CD8-positive, alpha-beta memory T cell (primary cell): ENCODE data around the gene PPP3R1. TPM values are rescaled to one million over a fixed set of nuclear protein-coding genes. Genes with fewer than 3 reads are reported as not detected.

Experiments
- CTCF ChIA-PET: fragments of 350-600 bp; sonication (Branson Sonifier 250); formaldehyde crosslinking; loops from one replicate; lab custom pipeline; 2021; ENCODE audit warnings: antibody characterized with exemption; lab: Charles Lee
- POLR2A ChIA-PET: fragments of 350-600 bp; sonication (Branson Sonifier 250); formaldehyde crosslinking; loops from one replicate; lab custom pipeline; 2021; ENCODE audit warnings: antibody characterized with exemption; lab: Charles Lee
- DNase-seq, 5 donors: peaks; one replicate each; pipeline versions ENCODE4 v3.0.0 to v3.0.0-alpha.2; 2020 to 2022; ENCODE audit warnings: mixed read lengths in 1 of 5
- H3K27ac ChIP-seq: one replicate; pipeline ENCODE4 v1.7.0; 2013; ENCODE audit warnings: low read depth, mild to moderate bottlenecking, low read length, moderate library complexity
- H3K27me3 ChIP-seq: 2 replicates; pipeline ENCODE4 v1.7.0; 2013; ENCODE audit warnings: low read length, mild to moderate bottlenecking; ENCODE audit not compliant: insufficient read depth, poor library complexity, severe bottlenecking
- H3K36me3 ChIP-seq: 2 replicates; pipeline ENCODE4 v1.7.0; 2013; ENCODE audit warnings: mild to moderate bottlenecking, low read length, moderate library complexity; ENCODE audit not compliant: insufficient read depth
- H3K4me1 ChIP-seq: 2 replicates; pipeline ENCODE4 v1.7.0; 2013; ENCODE audit warnings: mild to moderate bottlenecking, low read length, moderate library complexity; ENCODE audit not compliant: insufficient read depth
- H3K4me3 ChIP-seq: 2 replicates; pipeline ENCODE4 v1.7.0; 2013; ENCODE audit warnings: mild to moderate bottlenecking, low read length
- H3K9me3 ChIP-seq: 2 replicates; pipeline ENCODE4 v1.7.0; 2013; ENCODE audit warnings: mild to moderate bottlenecking, low read length
- H3K27ac Mint-ChIP-seq, 8 donors: one replicate each; pipeline ENCODE4 v1.8.0; 2020 to 2021; ENCODE audit warnings: mixed read lengths in 8 of 8, mild to moderate bottlenecking in 6 of 8, inconsistent platforms in 3 of 8, moderate library complexity in 3 of 8
- H3K27me3 Mint-ChIP-seq, 2 donors: one replicate each; pipeline ENCODE4 v1.8.0; 2020 to 2021; ENCODE audit warnings: mixed read lengths in 2 of 2, mild to moderate bottlenecking in 1 of 2, moderate library complexity in 1 of 2
- H3K36me3 Mint-ChIP-seq, 3 donors: one replicate each; pipeline ENCODE4 v1.8.0; 2020 to 2021; ENCODE audit warnings: mixed read lengths in 3 of 3, inconsistent platforms in 1 of 3, mild to moderate bottlenecking in 1 of 3
- H3K4me1 Mint-ChIP-seq, 3 donors: one replicate each; pipeline ENCODE4 v1.8.0; 2020 to 2021; ENCODE audit warnings: mixed read lengths in 3 of 3, inconsistent platforms in 1 of 3, mild to moderate bottlenecking in 1 of 3
- H3K4me3 Mint-ChIP-seq, 7 donors: one replicate each; pipeline ENCODE4 v1.8.0; 2020 to 2021; ENCODE audit warnings: mixed read lengths in 7 of 7, mild to moderate bottlenecking in 6 of 7, moderate library complexity in 4 of 7, inconsistent platforms in 2 of 7
- H3K9me3 Mint-ChIP-seq, 5 donors: one replicate each; pipeline ENCODE4 v1.8.0; 2020 to 2022; ENCODE audit warnings: mixed read lengths in 5 of 5, mild to moderate bottlenecking in 3 of 5, moderate library complexity in 2 of 5, inconsistent platforms in 1 of 5
- polyA plus RNA-seq: library from polyadenylated mRNA; unstranded; fragments of 300-500 nt; fragmentation: Illumina TruSeq; gene quantifications from one replicate; pipeline ENCODE4 v1.2.3, GENCODE V29; 2021
- total RNA-seq, 2 experiments: library from RNA; stranded (reverse); gene quantifications; one replicate each; pipeline ENCODE4 v1.2.3, GENCODE V29; 2021

The PPP3R1 gene
- total and polyA plus RNA-seq, 3 experiments from 2014 or later, result 4.2 to 86.1 (median 85.0) TPM

- no peak overlapping the region for H3K4me3 ChIP-seq
- Mint-ChIP-seq H3K27me3 (peaks cover 14 to 40% of the 10 kb centered on the region in 2 donors), H3K27ac (no peak overlapping the region), H3K4me1 (peaks cover 0 to 7% (median 0%) of the 10 kb centered on the region in 3 donors), H3K9me3 (no peaks in the 10 kb centered on the region), H3K4me3 (no peak overlapping the region), H3K36me3 (no peaks in the 10 kb centered on the region)
- no peak overlapping the region for H3K27ac ChIP-seq
- no peaks in the 10 kb centered on the region for H3K36me3 ChIP-seq
- no peaks in the 10 kb centered on the region for H3K9me3 ChIP-seq
- ChIA-PET POLR2A (no interaction called here), CTCF (interaction anchor here (1.0 kb wide), 1 partner anchor 161 kb away, joined by 3 read pairs; no protein-coding TSS in a partner anchor)
- peaks cover 4% of the 10 kb centered on the region for H3K4me1 ChIP-seq
- H3K27me3 ChIP-seq, result peaks cover under 1% of the 10 kb centered on the region
- DNase-seq, result no peak
Observed at GRCh38 chr2:68280348-68280747, 28.0 kb upstream of the PPP3R1 start.

DNA sequence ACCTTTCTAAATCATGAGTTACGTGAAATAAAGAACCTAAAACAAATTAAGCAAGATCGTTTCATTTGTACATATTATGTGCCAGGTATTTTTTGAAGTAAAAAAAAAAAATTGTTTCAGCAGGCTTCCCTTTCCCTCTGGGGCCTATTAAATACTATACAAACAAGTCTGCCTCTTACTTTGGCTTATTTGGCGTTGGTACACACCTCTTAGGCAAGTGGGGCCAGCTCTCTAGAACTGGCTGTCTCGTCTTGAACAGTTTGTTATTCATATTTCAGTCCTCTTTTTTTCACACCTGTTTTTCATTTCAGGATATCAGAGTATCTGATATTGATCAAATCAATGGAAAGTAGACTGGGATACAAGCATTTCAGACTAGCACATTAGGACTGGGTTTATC, 27.4 kb upstream of the PPP3R1 start:
- Histone ChIP-seq H3K27ac (no peak overlapping the region), H3K4me1 (peaks cover 4% of the 10 kb centered on the region), H3K36me3 (no peaks in the 10 kb centered on the region), H3K27me3 (peaks cover 3% of the 10 kb centered on the region), H3K4me3 (no peak overlapping the region), H3K9me3 (no peaks in the 10 kb centered on the region)
- no peak for DNase-seq
- Mint-ChIP-seq H3K9me3 (no peaks in the 10 kb centered on the region), H3K27me3 (peaks cover 14 to 43% of the 10 kb centered on the region in 2 donors), H3K27ac (no peak overlapping the region), H3K36me3 (no peaks in the 10 kb centered on the region), H3K4me3 (no peak overlapping the region), H3K4me1 (peaks cover 0 to 7% (median 0%) of the 10 kb centered on the region in 3 donors)
- ChIA-PET POLR2A (no interaction called here), CTCF (no interaction called here)

DNA sequence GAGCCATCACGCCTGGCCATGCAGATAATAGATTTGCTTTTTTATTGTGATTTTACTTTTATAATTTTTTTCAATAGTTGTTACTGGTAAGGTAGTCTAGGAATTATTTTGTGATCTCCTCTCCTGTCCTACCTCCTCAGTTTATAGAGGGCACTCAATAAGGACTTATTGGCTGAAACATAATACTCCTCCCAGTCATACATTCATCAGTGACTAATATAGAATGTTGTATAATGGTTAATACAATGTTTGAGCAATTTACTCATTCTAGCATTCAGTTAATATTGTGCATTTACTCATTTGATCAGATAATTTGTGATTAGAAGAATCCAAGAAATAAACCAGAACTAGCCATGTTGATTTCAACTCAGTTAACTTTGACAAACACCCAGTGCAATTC, 25.8 kb upstream of the PPP3R1 start:
- no peak overlapping the region for H3K27ac ChIP-seq
- peaks cover 4% of the 10 kb centered on the region for H3K4me1 ChIP-seq
- POLR2A ChIA-PET, result no interaction called here
- H3K27me3 Mint-ChIP-seq, result peaks cover 10 to 45% of the 10 kb centered on the region in 2 donors
- no peak overlapping the region for H3K4me3 ChIP-seq
- no peak overlapping the region for H3K27ac Mint-ChIP-seq
- no peaks in the 10 kb centered on the region for H3K36me3 ChIP-seq
- no peaks in the 10 kb centered on the region for H3K36me3 Mint-ChIP-seq
- H3K4me3 Mint-ChIP-seq, result no peak overlapping the region
- CTCF ChIA-PET, result interaction anchor here (1.0 kb wide), 1 partner anchor 156 kb away, joined by 3 read pairs; no protein-coding TSS in a partner anchor
- no peak for DNase-seq
- H3K9me3 ChIP-seq, result no peaks in the 10 kb centered on the region
- peaks cover 0 to 7% (median 0%) of the 10 kb centered on the region in 3 donors for H3K4me1 Mint-ChIP-seq
- H3K9me3 Mint-ChIP-seq, result no peaks in the 10 kb centered on the region
- peaks cover 3% of the 10 kb centered on the region for H3K27me3 ChIP-seq

- Histone ChIP-seq H3K27me3 (peaks cover 3% of the 10 kb centered on the region), H3K36me3 (no peaks in the 10 kb centered on the region), H3K9me3 (no peaks in the 10 kb centered on the region), H3K27ac (no peak overlapping the region), H3K4me3 (no peak overlapping the region), H3K4me1 (no peaks in the 10 kb centered on the region)
- H3K9me3 Mint-ChIP-seq, result no peaks in the 10 kb centered on the region
- no peak for DNase-seq
- CTCF ChIA-PET, result interaction anchor here (0.8 to 2.5 kb wide), 3 partner anchors 9 to 152 kb away, joined by 3 to 8 read pairs (median 4); no protein-coding TSS in a partner anchor
- POLR2A ChIA-PET, result no interaction called here
- peaks cover 5 to 45% of the 10 kb centered on the region in 2 donors for H3K27me3 Mint-ChIP-seq
- no peaks in the 10 kb centered on the region for H3K4me1 Mint-ChIP-seq
- H3K36me3 Mint-ChIP-seq, result no peaks in the 10 kb centered on the region
- H3K4me3 Mint-ChIP-seq, result no peak overlapping the region
- H3K27ac Mint-ChIP-seq, result no peak overlapping the region
Observed at GRCh38 chr2:68274022-68274421, 21.7 kb upstream of the PPP3R1 start.

- Mint-ChIP-seq H3K27ac (no peak overlapping the region), H3K9me3 (no peaks in the 10 kb centered on the region), H3K36me3 (no peaks in the 10 kb centered on the region), H3K27me3 (peaks cover 7 to 39% of the 10 kb centered on the region in 2 donors), H3K4me1 (no peaks in the 10 kb centered on the region), H3K4me3 (no peak overlapping the region)
- Histone ChIP-seq H3K9me3 (no peaks in the 10 kb centered on the region), H3K36me3 (no peaks in the 10 kb centered on the region), H3K27ac (no peak overlapping the region), H3K4me1 (no peaks in the 10 kb centered on the region), H3K27me3 (peaks cover 3% of the 10 kb centered on the region), H3K4me3 (no peak overlapping the region)
- no peak for DNase-seq
- POLR2A ChIA-PET, result no interaction called here
- CTCF ChIA-PET, result no interaction called here
Observed at GRCh38 chr2:68272246-68272994, 20.1 kb upstream of the PPP3R1 start.

DNA sequence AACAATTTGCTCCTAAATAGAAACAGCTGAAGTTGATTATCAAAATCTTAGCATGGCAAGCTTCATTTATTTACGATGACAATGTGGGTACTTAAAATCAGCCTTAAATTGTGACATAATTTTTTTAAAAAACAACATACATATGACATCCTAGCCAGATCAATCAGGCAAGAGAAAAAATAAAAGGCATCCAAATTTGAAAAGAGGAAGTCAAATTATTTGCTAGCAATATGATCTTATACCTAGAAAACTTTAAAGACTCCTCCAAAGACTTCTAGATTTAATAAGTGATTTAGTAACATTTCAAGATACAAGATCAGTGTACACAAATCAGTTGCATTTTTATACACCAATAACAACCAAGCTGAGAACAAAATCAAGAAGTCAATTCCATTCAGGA, 14.3 kb upstream of the PPP3R1 start:
- Mint-ChIP-seq H3K4me3 (no peak overlapping the region), H3K36me3 (no peaks in the 10 kb centered on the region), H3K9me3 (peaks cover 0 to 2% (median 0%) of the 10 kb centered on the region in 5 donors), H3K4me1 (no peaks in the 10 kb centered on the region), H3K27ac (no peak overlapping the region), H3K27me3 (peaks cover 8 to 14% of the 10 kb centered on the region in 2 donors)
- POLR2A ChIA-PET, result no interaction called here
- H3K36me3 ChIP-seq, result no peaks in the 10 kb centered on the region
- no peaks in the 10 kb centered on the region for H3K27me3 ChIP-seq
- H3K4me3 ChIP-seq, result no peak overlapping the region
- CTCF ChIA-PET, result no interaction called here
- H3K9me3 ChIP-seq, result no peaks in the 10 kb centered on the region
- no peak overlapping the region for H3K27ac ChIP-seq
- DNase-seq, result no peak
- H3K4me1 ChIP-seq, result no peaks in the 10 kb centered on the region

- Mint-ChIP-seq H3K9me3 (peaks cover 0 to 2% (median 0%) of the 10 kb centered on the region in 5 donors), H3K4me3 (no peak overlapping the region), H3K36me3 (no peaks in the 10 kb centered on the region), H3K27ac (no peak overlapping the region), H3K4me1 (no peaks in the 10 kb centered on the region), H3K27me3 (peaks cover 3 to 11% of the 10 kb centered on the region in 2 donors)
- Histone ChIP-seq H3K4me1 (no peaks in the 10 kb centered on the region), H3K4me3 (no peak overlapping the region), H3K9me3 (no peaks in the 10 kb centered on the region), H3K36me3 (no peaks in the 10 kb centered on the region), H3K27ac (no peak overlapping the region), H3K27me3 (no peaks in the 10 kb centered on the region)
- CTCF ChIA-PET, result no interaction called here
- POLR2A ChIA-PET, result no interaction called here
- DNase-seq, result no peak
Observed at GRCh38 chr2:68263632-68264031, 11.3 kb upstream of the PPP3R1 start.

DNA sequence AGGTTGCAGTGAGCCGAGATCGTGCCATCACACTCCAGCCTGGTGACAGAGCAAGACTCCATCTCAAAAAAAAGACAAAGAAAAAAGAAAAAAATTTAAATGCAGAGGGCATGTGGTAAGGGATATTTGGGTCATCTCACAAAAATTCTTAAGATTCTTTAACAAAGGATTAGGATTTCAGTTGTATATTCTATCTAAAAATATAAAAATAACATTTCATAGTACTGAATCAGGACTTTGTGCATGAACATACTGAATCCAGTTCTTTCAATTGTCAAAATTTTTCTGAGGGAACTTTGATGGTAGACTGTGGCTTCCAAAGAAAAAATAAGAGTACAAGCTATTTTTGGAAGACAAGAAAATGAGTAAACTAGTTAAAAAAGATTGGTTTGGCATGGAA, 6.5 kb upstream of the PPP3R1 start:
- H3K4me1 ChIP-seq, result peaks cover 10% of the 10 kb centered on the region
- Mint-ChIP-seq H3K9me3 (no peaks in the 10 kb centered on the region), H3K4me1 (peaks cover 13 to 28% (median 18%) of the 10 kb centered on the region in 3 donors), H3K4me3 (no peak overlapping the region), H3K27me3 (peaks cover 0 to 4% of the 10 kb centered on the region in 2 donors), H3K27ac (no peak overlapping the region), H3K36me3 (no peaks in the 10 kb centered on the region)
- no peak overlapping the region for H3K4me3 ChIP-seq
- H3K9me3 ChIP-seq, result no peaks in the 10 kb centered on the region
- no peaks in the 10 kb centered on the region for H3K36me3 ChIP-seq
- DNase-seq, result no peak
- POLR2A ChIA-PET, result no interaction called here
- no peaks in the 10 kb centered on the region for H3K27me3 ChIP-seq
- H3K27ac ChIP-seq, result no peak overlapping the region
- CTCF ChIA-PET, result no interaction called here
